Embryonic facial prominence (tissue), 1 donor: ENCODE data around the gene RAB22A.
"Not testable (repeated sequence)": the region's sequence is repeated elsewhere in the genome, so short reads cannot be mapped to it uniquely, and the experiment has no call there.

ENCODE experiments used
- DNase-seq: peaks from one replicate; pipeline ENCODE4 v3.0.0-alpha.2; 2016; ENCODE audit errors: extremely low spot score

Gene RAB22A

DNA sequence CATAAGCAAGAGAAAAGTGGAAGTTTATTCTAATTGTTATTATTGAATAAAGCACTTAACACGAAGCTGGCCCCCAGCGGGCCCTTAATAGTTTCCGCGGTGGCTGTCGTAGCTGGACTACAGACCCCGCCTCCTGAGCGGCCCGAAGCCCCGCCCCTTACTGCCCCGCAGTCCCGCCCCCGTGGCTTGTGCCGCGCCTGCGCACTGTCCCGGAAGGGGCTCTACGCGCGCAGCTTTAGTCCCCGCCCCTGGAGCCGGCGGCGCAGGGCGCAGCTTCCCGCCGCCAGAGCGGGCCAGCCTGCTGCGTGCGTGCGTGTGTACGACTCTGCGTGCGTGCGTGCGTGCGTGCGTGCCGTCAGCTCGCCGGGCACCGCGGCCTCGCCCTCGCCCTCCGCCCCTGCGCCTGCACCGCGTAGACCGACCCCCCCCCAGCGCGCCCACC is 79.4 kb downstream of the RAB22A start, which contains the start of gene VAPB:
TSS of gene VAPB (plus strand) at position 348 of the 442 bp plus-strand sequence. CDS start 231 bp downstream, outside the sequence.
- peak; percentile 87 for DNase-seq

DNA sequence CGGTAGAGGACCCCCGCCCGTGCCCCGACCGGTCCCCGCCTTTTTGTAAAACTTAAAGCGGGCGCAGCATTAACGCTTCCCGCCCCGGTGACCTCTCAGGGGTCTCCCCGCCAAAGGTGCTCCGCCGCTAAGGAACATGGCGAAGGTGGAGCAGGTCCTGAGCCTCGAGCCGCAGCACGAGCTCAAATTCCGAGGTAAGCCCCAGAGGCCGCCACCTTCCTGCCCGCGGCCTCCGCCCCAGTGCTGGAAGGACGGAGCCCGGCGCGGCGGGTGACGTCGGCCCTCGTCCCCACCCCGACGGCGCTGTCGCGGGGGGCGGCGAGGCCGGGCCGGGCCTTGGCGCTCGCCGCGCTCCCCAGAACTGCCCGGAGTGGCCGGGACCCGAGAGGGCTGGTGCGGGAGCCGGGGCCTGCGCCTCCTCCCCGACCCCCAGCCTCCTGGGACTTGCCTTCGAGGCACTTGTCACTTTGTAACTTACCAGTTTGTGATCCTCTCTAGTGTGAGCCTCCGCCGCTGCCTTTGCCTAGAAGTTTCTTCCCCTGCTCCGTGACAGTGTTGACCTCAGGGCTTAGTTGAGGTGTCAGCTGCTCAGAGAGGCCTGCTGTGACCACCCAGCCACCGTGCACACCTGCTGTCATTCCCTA is 79.9 kb downstream of the RAB22A start:
- no peak for DNase-seq

DNA sequence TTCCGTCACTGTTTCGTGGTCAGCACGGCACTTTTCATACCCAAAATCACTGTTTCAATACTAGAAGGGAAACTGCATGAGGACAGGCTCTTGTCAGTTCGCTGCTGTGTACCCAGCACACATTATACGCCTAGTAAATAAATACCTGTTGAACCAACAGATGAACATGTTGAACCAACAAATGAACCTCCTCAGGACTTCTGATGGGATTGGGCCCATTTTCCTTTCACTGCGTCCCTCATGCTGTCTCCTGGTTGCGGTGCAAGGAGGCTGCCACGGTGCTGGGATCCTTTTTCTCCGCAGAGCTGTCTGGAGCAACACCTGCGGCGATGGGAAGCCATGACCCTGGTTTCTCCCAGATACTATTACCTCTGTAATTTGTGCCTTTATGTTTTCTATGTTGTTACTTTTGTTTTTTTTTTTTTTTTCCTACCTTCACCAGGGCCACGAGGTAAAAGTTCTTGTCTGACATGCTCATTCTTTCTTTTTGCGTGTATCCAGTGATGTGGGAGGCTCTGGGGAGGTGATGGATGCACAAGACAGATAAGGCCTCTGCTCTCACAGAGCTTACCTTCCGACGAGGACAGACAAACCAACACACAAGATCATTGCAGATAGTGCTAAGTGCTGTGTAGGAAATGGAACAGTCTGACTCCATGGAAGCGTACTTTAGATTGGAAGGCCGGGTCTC is 80.6 kb downstream of the RAB22A start:
- DNase-seq: no peak

DNA sequence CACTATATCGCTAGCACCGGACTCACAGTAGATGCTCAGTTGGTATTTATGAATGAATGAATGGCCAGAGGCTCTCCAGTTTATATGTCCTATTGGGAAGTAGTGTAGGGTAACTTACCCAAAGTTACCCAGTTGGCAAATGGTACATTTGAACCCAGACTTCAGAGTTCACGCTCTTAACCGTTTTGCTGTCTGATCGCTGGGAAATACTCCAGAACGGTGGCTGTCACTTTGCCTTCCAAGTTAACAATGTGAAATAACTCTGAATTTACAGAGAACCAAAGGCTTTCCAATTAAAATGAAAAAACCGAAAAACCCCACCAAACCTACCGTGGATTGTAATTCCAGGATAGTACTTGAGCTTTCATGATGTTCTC is 81.1 kb downstream of the RAB22A start:
- DNase-seq: no peak

GRCh38 chr20:58392286-58392685 is 82.8 kb downstream of the RAB22A start:
- no peak for DNase-seq

DNA sequence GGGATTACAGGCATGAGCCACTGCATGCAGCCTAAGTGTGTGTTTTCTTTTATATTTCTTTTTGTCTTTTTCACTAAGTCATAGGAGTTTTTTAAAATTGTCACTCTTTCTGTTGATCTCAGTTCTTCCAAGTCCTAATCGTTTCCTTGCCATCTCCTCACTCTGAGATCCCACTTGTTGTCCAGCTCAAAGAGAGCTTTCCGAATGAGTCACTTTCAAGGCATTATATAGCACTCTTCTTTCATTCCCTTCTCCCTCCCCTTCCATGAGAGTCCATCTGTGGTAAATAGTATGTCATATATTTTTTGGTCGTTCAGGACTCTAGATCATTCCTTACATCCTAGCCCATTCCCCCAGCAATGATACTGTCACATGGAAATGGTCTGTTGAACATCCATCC is 83.8 kb downstream of the RAB22A start:
- no peak for DNase-seq

DNA sequence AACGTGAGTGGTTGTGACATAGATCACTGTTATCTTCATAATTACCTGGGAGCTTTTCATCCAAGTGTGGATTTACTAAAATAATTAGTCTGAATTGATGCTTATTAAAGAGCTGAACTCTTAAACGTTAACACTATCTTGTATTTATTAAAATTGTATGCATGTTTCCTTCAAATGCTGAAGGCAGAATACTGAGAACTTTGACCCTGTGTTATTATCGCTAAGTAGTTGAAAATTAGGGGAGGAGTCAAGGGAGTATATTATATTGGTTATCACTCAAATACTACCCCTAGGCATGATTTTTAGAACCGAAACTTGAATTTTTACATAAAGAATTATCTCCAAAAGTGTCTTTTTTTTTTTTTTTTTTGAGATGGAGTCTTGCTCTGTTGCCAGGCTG is 85.3 kb downstream of the RAB22A start:
- DNase-seq: no peak

- DNase-seq: no peak
These were observed 86.1 kb downstream of the RAB22A start for GRCh38 chr20:58395604-58396003.

DNA sequence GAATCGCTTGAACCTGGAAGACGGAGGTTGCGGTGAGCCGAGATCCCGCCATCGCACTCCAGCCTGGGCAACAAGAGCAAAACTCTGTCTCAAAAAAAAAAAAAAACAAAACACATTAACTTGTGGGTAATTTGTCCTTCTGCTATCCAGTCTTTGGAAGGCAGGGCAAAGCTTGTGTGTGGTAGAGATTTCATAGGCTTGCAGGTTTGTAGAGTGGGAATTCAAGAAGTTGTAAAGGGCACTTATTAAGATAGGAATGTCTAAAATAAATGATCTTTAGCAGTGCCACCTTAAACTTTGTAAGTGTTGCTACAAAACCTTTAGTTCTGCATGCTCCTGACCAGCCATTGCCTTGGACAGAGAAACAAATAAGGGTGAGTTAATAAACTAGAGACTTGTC is 87.9 kb downstream of the RAB22A start:
- no peak for DNase-seq

DNA sequence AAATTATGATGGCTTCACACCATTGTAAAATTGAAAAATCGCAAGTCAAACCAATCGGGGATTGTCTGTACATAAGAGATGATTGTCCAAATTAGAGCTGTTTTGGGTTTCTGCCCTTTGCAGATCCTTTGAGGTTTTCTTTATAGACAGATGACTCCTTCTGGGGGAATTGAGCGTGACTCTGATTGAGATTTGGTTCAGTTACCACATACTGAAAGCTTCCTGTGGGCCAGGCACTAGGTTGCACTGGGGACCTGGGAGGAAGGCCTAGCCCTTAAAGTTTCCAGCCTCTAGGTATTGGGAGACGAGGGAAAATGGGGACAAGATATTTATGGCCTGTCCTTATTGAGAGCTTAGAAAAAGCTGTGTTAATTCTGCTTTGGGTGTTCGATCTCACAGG is 88.7 kb downstream of the RAB22A start:
- no peak for DNase-seq

GRCh38 chr20:58399926-58400325 is 90.4 kb downstream of the RAB22A start:
- no peak for DNase-seq

DNA sequence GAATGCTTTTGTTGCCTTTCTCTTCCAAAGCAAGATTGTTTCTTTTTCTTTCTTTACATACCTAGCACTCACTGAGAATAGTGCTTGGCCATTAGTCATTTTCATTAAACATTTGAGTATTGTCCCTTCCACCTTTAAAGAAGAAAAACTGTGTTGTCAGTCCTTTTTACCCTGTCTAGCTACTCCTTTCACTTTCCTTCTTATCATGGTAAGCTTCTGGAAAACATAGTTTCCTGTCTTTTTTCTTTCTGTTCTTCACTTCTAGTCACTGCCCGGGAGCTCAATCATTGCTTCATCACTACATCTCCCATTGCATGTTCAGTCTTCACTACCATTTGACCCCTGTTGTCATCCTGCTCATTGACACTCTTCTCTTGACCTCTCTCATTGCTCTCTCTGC is 91.6 kb downstream of the RAB22A start:
- no peak for DNase-seq

DNA sequence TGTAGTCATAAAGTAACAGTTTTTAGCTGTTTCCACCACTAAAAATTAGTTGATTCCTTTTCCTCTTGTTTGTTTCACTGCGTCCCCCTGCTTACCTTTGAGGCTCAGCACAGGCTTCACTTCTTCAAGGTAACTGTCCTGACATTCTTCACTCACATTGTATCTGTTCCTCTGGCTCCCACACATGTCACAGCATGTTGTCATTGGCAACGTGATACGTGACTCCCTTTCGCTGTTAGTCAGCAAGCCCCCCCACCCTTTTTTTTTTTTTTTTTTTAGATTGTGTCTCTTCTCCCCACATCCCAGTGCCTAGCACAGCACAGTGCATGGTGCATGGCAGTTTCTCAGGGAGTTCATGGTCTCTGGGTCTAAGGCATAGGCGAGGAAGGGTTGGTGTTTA is 92.8 kb downstream of the RAB22A start:
- DNase-seq: no peak

DNA sequence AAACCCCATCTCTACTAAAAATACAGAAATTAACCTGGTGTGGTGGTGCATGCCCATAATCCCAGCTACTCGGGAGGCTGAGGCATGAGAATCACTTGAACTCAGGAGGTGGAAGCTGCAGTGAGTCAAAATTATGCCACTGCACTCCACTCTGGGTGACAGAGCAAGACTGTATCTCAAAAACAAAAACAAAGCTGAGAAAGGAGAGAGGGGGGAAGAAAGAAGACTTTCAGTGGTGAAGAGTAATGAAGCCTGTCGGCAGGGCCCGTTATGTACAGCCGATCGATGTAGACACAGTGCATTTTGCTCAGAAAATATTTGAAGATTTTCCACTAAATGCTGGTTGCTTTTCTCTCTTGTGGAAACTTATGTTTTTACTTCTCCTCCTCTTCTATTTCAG is 93.3 kb downstream of the RAB22A start:
- DNase-seq: no peak

DNA sequence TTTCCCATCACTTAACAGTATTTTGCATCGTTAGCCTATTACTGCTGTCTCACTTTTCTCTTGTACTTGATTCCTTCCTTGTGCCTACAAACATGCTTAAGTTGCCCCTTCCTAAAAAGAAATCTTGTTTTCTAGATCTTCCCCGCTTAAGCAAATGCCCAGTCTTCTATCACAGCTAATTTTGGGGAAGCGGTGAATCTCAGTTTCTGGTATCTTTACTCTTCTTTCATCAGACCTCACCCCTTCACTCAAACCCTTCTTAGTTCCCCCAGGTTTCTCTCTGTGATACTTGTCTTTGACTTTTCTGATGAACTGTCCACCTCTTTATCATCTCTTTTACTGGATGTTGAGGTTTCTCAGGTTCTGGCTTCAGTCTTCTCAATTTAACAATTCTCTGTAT is 93.8 kb downstream of the RAB22A start:
- DNase-seq: no peak

DNA sequence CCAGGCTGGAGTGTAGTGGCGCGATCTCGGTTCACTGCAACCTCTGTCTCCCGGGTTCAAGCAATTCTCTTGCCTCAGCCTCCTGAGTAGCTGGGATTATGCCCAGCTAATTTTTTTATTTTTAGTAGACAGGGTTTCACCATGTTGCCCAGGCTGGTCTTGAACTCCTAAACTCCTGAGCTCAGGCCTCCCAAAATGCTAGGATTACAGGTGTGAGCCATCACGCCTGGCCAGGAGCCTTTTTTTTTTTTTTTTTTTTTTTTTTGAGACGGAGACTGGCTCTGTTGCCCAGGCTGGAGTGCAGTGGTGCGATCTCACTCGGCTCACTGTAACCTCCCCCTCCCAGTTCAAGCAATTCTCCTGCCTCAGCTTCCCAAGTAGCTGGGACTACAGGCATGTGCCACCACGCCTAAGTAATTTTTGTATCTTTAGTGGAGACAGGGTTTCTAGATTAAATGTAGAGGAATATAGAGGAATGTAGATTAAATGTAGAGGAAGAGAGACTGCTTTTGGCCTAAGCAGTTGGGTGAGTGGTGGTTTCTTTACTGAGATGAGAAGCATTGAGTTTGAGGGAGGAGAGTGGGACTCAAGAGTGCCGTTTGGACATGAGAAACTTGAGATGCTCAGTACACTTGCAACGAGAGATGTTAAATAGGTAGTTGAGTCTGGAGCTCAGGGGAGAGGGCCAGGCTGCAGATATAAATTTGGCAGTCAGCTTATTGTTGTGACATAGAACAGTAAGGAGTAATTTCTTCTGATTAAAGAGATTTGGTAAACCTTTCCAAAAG is 96.2 kb downstream of the RAB22A start:
- DNase-seq: no peak

DNA sequence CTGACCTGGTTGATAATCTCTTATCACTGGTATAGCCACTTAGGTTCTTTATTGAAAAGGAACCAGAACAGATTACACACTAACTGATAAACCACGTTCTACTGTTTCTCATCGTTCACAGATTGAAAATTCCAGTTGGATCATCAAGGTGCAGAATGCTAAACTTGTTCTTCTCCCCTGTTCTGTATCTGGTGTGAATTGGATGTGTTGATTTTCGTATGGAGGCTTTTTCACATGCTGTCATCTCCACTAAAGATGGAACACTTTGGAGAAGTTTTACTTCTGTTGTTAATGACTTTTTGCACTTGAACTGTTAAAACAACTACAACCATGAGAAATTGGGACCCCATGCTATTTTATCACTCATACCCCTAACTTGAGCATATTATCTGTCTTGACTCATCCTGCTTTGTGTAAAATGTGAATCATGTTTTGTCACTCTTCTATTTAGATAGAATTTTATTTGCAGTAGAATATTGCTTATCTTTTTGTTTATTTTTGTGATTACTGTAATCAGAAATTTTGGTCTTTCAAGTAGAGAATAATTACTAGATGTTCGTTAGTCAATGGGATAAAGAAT is 97.0 kb downstream of the RAB22A start:
- DNase-seq: no peak

DNA sequence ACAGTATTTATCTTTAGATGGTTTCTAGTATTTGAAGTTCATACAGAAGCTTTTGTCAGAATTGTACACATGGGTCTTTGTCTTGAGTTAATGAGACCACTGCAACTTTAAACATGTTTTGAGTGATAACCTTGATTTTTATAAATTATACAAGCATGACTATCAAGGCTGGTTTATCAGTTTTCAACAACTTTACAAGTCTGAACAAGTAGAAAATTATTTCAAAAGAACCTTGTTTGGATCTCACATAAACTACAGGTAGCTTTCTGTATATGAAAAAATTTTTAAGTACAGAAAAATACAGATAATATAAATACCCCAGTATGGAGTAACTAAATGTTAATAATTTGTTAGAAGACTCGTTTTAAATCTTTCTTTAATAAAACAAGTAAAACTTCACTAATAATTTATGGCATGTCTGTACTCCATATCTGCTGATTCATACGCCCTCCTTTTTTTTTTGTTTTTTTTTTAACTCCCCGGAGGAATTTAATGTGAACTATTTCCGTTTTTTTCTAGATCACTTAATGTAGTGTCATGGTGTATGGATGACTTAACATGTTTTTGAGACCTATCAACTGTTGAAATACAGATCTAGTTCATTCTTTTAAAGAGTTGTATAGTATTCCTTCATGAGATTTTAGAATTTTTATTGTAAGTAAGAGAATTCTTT is 97.8 kb downstream of the RAB22A start:
- no peak for DNase-seq

DNA sequence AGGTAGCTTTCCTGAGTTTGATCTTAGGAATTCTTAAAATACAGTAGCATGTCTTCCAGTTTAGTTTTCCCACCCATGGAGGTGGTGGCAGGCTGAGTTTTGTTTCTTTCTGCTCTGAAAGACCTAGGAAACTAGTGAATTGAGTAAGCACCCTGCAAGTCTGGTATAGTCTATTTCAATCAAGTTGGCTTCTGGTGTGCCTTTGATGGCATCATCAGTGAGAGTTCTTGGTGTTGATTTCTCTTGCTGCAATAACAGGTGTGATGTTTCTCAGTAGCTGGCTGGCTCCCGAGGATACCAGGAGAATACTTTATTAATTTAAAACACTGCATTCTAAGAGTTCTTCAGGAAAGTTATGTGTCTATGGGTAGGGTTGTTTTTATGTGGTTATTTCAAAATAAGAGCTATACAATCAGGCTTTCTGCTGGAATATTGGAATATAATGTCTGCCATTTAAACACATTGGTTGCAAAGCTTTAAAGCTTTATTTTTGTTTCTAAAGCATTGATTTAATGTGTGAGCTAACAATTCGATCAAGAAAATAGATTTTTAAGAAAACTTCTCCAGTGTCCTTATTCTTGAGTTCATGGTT is 98.5 kb downstream of the RAB22A start:
- DNase-seq: no peak

GRCh38 chr20:58408603-58409246 is 99.2 kb downstream of the RAB22A start:
- no peak for DNase-seq

DNA sequence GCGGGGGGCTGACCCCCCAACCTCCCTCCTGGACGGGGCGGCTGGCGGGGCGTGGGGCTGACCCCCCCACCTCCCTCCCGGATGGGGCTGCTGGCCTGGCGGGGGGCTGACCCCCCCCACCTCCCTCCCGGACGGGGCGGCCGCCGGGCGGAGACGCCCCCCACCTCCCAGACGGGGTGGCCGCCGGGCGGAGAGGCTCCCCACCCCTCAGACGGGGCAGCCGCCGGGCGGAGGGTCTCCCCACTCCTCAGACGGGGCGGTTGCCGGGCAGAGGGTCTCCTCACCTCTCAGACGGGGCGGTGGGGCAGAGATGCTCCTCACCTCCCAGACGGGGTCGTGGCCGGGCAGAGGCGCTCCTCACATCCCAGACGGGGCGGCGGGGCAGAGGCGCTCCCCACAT is 104.7 kb downstream of the RAB22A start:
- DNase-seq: not testable (repeated sequence)
